NCI-H526 treated with DMSO at 0.1 percent for 48 hours (cell line): ENCODE measurements around the gene MLANA.

Source experiments
- DNase-seq: peaks from one replicate; lab custom pipeline; 2025; lab: John Stamatoyannopoulos, UW

The MLANA gene

DNA sequence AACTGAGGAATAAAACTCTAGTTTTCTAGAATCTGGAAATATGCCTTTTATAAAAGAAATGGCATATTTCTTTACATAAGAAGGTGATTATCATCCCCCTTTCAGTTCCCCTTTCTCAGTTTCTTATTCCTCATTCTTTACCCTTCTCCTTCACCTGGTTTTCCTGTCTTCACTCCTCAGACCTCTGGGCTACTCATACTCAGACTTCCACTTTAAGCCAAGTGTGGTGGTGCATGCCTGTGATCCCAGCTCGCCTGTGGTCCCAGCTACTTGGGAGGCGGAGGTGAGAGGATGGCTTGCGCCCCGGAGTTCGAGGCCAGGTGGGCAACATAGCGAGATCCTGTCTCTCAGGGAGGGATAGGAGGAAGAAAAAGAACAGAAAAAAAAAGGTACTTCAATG lies 67.6 kb downstream of the MLANA start:
- no peak for DNase-seq
